EH (cell line): ENCODE data around the gene TRANK1.
"Not testable (repeated sequence)": the region's sequence is repeated elsewhere in the genome, so short reads cannot be mapped to it uniquely, and the experiment has no call there.

ENCODE experiments used
- DNase-seq: peaks from one replicate; pipeline ENCODE4 v3.0.0-alpha.2; 2015; ENCODE audit warnings: low read depth

TRANK1 gene

DNA sequence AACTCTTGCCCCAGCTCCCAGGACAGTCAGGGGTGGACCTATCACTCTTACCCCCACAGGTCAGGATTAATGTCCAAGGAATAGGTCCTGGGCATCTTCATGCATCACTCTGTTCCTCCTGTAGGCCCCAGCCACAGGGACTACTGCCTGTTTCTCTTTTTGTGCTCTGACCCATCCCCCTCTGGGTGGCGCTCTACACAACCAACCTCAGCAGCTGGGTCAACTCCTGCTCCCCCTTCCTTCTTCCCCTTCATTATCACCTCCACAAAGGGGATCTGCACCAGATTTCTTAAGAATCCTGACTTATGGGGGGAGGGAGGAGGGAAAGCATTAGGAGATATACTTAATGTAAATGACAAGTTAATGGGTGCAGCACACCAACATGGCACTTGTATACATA, 12.2 kb upstream of the TRANK1 start:
- DNase-seq, result no peak

DNA sequence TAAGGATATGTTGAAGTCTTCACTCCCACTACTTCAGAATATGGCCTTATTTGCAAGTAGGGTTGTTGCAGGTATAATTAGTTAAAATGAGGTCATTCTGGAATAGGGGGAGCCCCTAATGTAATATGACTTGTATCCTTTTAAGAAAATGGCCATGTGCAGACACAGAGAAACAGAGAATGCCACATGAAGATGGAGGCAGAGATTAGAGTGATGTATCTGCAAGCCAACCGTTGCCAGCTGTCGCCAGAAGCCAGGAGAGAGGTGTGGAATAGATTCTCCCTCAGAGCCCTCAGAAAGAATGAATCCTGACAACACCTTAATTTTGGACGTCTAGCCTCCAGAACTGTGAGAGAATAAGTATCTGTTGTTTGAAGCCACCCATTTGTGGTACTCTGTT, 11.3 kb upstream of the TRANK1 start:
- no peak for DNase-seq

DNA sequence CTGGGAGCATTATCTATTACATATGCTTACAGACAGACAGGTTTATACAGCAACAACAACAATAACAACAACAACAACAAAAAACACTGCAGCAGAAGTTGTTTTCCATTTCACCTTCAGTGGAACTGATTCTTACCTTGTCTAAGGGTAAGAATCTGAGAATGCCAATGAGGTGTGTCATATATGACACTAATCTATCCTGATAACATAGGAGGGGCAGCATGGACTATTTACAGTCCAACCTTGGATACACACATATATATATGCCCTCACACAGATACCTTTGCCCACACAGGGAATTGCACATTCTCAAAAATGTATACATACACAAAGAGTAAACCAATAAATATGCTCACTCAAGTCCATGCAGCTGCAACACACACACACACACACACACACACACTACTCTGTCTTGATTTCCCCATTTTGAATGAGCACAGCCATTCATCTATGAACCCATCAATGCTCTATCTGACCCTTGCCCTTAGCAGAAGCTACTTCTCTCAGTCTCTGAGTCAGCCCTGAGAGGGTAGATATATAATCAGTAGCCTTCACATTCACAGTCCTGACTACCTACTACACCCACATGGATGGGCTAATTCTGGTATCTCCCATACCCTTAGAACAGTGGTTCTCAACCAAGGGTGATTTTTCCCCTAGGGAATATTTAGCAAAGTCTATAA, 9.7 kb upstream of the TRANK1 start:
- DNase-seq, result no peak

DNA sequence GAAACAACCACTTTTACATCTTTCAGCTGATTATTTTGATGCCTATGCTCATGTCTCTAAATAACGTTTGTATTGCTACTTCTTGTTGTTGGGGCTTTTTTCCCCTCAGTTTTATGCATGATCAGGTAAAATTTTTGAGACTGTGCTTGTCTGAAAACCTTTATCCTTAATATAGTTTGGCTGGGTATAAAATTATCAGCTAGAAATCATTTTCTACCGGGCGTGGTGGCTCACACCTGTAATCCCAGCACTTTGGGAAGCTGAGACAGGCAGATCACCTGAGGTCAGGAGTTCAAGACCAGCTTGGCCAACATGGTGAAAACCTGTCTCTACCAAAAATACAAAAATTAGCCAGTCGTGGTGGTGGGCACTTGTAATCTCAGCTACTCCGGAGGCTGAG, 3.0 kb upstream of the TRANK1 start:
- not testable (repeated sequence) for DNase-seq

DNA sequence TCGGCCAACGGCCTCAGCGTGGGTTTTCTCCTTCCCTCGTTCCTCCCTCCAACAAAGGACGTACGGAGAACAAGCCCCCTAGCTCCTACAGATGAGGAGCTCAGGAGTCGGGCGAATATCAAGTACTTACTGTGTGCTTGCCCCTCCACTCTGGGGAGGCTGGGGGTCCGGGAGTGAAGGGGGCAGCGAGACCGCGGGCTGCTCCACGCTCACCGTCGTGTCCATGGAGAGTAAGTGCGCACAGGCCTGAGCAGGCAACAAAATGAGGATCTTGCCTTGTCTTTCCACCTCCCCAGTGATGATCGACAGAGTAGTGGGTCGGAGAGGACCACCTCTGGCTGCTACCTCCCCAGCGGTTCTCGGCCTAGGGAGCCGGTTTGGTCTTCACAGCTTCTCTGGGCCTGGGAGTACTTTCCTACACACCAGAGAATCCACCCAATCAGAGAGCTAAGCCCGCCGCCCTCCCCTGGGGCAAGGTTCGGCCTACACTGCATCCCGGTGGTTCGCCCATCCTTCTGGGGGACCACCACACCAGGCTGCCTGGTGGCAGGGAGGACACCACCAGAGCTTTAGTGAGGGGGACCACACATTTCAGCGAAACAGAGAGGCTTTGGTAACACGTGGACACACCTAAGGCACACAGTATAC, 603 bp upstream of the TRANK1 start:
- no peak for DNase-seq

DNA sequence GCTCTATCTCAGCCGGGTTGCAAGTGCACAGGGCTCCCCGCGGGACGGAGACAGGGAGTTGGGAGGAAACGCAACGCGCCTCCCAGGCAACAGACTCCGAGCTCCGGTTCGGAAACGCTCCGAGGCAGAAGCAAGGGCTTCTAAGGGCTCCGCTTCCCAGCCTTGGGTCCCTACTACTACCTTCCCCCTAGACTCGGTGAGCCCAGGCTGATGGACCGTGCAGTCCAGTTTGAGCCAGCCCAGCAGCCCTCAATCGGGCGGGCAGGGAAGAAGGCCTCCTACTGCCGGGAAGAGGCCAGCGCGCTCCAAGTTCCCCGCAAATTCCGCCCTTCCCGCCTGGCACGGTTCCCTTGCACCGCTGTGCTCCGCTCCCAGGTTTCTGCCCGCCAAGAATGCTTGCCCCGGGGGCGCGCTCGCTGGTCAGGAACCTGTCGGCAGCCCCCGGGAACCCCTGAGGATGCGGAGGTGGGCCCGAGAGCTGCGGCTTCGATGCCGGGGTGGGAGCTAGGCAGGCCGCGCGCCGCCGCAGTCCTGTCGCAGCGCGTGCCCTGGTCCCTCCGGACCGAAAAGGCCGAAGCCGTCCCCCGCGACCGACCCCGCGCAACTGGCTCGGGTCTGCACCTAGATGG, 728 bp downstream of the TRANK1 start:
- DNase-seq, result peak; percentile 68

DNA sequence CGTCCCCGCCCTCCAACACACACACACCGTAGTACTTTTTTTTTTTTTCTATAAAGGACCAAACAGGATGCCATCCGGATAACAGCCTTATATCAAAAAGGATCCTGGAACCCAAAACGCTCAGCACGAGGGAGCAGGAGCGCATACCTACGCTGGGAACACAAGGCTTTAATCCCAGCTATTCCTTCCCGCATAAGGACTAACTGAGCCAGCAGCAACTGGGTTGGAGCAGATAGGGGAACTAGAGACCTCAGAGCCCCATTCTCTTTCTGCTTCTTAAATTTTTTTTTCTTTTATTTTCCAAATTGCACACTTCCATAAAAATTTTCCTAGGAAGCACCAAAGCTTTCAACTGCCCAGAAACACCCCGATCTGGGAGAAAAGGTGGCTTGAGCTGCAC, 1.3 kb downstream of the TRANK1 start:
- no peak for DNase-seq

DNA sequence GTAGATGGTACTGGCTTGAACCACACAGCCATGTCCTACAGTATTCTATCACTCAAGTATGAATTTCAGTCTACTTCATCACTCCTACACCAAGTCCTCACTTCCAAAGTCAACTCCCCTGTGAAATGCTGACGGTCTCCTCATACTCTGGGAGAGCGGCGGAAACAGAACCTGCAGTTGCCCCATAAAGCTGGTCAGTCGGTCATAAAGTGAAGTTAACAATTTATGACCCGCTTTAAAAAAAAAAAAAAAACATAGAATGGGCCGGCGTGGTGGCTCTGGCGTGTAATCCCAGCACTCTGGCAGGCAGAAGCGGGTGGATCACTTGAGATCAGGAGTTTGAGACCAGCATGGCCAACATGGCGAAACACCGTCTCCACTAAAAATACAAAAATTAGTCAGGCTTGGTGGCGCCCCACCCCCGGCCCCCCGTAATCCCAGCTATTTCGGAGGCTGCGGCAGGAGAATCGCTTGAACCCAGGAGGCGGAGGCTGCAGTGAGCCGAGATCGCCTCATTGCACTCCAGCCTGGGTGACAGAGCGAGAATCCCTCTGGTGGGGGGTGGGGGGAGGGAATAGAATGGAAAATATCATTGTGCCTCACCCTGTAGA, 2.1 kb downstream of the TRANK1 start:
- no peak for DNase-seq

DNA sequence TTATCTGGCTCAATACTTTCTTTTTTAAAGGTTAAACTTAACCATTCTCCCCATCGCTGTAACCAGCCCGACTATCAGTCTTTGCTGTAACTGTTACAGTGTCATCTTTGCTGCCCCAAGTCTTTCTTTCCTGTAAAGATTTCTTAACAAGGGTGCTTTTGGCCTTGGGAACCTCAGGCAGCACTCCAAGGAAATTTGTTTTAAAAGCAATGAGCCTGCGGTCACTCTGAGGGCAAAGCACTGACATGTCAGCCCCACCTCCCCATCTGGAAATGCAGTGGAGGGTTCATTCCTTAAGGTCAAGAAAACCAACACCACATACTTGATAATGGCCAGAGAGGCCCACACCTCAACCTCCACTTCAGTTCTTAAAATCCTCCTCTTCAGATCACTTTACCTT, 3.2 kb downstream of the TRANK1 start:
- peak; percentile 37 for DNase-seq

DNA sequence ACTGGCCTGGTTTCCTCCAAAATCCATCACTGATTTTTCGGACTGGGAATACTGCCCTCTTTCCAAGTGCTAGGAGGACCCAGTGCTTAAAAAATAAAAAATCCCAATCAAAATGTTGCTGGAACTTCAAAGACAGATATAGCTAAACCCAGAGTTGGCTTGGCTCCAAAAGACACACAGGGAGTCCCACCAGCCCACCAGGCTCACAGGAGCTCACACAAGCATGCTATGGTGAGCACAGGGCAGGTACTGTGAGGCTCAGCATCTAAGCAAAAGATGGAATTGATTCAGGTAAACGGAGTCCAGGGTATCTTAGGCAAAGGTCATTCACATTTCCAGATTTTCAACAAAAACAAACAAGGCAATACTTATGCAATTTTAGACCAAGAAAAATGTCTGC, 3.7 kb downstream of the TRANK1 start:
- DNase-seq, result no peak

DNA sequence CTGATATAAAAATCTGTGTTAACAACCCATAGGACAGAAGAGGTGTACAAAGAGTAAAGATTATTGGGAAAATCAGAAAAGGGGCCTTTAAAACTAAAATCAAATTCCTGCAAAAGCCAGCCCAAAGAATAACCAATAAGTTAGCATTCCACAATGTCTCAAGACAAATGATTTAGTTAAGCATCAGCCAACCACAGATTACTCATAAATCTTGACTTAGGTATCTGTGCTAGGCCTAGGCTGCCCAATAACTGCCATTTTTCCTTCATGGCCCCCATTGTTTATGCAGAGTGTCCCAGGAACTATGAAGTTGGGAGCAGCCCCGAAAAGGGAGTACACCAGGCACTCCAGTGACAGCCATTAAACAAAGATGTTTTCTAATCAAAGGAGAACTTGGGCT, 7.4 kb downstream of the TRANK1 start:
- DNase-seq, result peak; percentile 28

DNA sequence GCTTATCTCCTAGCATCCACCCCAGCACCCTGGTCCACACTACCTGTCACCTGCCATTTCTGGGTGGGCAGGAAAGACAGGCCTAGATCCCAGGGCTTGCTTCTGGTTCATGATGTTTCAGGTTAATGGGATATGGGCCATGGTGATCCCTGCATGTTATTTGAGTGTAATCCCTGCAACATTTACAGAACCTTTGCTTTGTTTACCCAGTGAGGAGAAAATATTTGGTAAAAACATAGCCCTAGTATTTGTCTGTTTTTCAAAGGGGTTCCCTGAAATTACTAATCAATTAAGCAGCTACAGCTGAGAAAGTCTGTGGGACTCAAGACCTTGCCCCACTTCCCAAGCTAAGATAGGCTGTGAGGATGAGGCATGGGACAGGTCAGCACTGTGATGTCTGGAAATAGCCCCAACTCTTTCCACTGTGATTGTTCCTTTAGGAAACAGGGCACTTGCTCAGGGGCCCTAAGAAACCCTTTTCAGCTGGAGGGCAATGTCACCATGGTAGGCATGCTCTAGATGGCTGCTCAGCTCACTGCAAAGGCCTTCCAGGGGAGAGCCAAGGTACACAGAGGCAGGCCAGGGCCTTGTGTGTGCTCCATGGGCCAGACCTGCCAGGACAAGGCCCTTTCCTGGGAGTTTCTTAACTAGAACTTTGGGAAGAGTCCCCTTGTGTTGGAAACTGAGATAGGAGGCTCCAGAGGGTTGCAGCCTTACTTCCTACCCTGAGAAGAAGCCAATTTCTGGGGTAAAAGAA, 11.1 kb downstream of the TRANK1 start:
- DNase-seq, result no peak

DNA sequence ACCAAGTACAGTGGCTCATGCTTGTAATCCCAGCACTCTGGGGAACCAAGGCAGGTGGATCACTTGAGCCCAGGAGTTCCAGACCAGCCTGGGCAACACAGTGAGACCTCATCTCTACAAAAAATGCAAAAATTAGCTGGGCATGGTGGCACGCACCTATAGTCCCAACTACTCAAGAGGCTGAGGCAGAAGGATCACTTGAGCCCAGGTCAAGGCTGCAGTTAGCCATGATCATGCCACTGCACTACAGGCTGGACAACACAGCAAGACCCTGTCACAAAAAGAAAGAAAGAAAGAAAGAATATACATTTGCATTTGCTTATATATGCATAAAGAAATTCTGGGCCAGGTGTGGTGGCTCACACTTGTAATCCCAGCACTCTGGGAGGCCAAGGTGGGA, 13.4 kb downstream of the TRANK1 start:
- not testable (repeated sequence) for DNase-seq

DNA sequence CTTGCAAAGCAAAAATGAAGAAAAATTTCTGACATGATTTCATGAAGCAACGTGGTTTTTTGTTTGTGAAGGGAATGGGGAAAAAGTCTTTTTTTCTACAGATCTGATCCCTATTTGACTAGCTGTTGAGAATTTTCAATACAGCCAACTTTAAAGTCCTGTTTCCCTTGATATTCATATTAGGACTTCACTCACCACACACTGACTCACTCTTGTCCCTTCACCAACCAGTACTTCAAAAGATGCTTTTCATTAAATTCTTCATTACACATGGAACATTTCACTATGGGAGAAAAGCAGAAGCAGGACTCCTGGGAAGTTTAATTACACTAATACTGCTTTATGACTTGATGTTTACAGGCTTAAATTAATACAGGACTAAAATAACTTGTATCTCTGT, 16.6 kb downstream of the TRANK1 start:
- no peak for DNase-seq

DNA sequence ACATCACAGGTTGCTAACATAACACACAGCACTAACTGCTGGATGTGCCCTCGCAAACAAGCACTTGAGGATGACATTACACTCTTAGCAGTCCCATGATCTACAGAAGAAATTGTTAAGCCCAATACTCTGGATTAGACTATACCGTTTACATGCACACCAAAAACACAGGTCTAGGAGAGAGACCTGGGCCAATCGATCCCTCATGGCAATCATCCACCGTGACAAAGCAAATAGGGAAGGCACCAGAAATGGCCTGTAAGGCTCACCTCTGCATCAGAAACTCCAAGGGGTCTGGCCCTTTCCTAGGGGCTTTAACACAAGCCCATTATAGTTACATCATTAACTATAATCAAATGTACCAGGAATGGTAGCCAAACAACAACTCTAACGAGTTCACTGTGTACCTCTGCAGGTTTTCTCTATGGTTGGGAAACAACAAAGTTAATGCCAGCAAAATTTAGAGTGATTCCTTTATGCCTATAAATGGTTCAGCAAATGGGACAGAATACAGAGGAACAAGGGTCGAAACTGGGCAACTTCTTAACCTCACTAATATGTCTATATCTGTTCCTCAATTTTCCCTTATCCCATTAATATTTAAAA, 18.5 kb downstream of the TRANK1 start:
- DNase-seq, result no peak

DNA sequence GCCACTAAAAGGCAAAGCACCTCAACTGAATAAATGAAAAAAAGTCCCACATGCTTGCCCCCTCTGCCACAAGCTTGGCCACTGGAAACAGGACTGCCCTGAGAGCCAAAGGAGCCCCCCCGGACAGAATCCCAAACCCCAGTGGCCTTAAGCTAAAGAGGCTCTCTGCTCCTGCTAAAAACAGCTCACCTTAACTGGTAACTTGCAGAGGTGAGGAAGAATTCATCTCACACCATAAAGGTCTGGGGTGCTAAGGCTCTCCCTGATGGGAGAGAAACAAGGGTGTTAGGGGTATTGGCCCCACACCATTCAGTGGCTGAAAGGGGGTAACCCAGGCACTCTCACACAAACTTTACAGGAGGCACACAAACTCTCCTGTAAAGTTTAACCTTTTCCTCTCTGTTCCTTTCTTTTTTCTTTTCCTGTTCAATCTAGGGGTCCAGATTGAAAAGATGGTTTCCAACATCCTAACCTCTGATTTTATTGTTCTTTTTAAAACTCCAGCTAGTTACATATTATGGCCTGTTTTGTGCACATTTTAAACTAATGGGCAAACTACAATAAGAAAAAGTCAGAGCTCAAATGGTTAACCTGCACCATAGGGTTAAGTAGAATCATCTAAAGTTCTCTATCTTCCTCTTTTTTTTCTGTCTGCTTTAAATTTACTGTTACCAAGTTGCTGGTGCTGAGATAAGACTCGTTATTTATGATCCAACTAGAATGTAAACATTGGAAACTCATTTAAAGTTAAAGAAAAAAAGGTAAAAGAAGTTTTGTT, 19.9 kb downstream of the TRANK1 start:
- DNase-seq, result no peak

DNA sequence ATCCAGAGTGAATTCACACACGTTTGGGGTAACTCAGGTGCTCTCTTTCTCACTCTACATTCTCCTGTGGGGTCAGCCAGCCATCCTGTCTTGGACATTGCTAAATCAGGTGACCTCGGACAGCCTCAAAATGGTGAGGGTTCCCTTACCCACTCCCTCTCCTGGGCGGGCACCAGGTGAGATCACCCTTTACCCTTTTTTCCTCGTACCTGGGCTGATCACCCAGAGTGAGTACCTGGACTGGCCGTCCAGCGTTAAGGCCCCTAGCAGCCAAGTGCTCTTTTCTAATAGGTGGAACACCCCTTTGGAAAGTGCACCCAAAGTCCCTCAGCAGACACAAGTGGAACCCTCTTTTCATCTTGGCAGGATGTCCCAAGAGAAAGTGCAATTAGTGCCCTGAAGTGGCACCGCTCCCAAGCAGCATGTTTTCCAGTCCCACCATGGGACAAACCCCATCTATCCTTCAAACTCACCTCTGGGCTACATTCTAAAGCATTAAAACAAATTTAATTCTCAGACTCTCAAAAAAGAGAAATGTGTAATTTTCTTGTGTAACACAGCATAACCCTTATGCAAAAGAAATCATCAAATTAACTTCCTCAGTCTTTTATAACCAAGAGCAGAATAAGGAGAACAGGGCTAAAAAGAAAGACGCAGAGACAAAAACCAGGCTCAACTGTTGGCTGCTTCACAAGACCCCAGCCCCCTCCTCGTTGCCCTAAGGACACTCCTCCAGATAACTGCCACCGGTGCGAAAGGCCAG, 20.7 kb downstream of the TRANK1 start:
- DNase-seq, result no peak

DNA sequence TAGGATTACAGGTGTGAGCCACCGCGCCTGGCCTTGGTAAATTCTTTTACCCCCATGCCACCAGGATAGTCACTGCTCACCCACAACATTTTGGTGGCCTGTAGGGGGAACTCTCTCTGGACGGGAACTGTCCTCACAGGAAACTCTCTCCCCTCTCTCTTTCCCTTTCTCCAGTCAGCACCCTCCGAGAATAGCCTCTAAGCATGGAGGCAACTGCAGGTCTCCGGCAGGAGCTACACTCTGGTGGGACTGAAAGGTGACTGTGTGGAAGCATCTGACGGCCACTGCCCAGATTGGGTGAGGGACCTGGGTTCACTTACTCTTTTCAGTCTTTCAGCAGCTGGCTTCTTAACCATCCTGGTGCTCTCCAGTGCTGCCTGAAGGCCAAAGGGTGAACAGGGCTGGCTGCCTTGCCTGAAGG, 21.3 kb downstream of the TRANK1 start:
- no peak for DNase-seq

DNA sequence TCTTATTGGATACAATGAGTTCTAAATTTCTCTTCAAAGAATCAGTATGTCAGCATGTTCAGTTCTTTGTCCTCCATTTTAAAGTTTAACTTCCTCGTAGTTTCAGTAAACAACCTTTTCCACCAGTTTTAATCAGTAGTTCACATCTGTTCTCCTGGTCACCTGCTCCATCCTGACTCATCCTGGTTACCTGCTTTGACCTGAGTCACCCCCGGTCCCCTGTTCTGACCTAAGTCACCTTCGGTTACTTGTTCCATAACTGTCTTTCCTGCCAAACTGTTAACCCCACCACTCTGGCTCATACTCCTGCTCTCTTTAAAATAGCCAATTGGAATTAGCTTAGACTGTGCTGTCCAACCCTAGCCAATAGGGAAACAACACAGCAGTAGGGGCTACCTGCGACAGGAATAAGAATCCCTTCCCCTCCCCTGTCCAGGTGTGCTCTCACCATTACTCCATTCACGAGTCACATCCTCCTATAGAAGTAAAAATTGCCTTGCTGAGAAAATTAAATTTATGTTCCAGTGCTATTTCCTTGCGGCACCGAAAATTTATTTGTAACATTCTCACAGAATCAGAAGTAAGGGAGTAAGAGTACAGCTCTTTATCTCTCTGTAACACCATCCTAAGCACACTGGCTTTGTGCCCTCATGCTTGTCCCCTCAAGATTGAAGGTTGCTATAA, 23.8 kb downstream of the TRANK1 start:
- no peak for DNase-seq
